Kidney epithelial cell (primary cell): ENCODE data around the gene TRPM5. TPM values are rescaled to one million over a fixed set of nuclear protein-coding genes. Genes with fewer than 3 reads are reported as not detected.

Experiments
- DNase-seq: peaks from one replicate; pipeline ENCODE4 v3.0.0-alpha.2; 2010; ENCODE audit warnings: low read depth
- H3K27me3 ChIP-seq: 2 replicates; pipeline ENCODE4 v1.6.0; 2011; ENCODE audit warnings: low read length; ENCODE audit not compliant: control insufficient read depth, insufficient read depth
- H3K36me3 ChIP-seq: 2 replicates; pipeline ENCODE4 v1.5.1; 2011; ENCODE audit warnings: low read length; ENCODE audit not compliant: control insufficient read depth, insufficient read depth
- H3K4me3 ChIP-seq: 2 replicates; pipeline ENCODE4 v1.5.1; 2011; ENCODE audit warnings: low read depth, mild to moderate bottlenecking, control low read depth, low read length
- total RNA-seq: library from RNA; depleted of rRNA; stranded (reverse); fragments of >200 nt; gene quantifications from 2 replicates; pipeline ENCODE4 v1.2.3, GENCODE V29; 2015
- TF ChIP-seq, protein P1 (sequence below): IDR thresholded peaks from 2 replicates; pipeline ENCODE4 v1.5.1; 2011; ENCODE audit warnings: mild to moderate bottlenecking, moderate library complexity, low read length, control low read depth, inconsistent platforms; ENCODE audit not compliant: insufficient read depth, poor library complexity, severe bottlenecking

Gene TRPM5
- total RNA-seq, 1 donor from 2014 or later: not detected

DNA sequence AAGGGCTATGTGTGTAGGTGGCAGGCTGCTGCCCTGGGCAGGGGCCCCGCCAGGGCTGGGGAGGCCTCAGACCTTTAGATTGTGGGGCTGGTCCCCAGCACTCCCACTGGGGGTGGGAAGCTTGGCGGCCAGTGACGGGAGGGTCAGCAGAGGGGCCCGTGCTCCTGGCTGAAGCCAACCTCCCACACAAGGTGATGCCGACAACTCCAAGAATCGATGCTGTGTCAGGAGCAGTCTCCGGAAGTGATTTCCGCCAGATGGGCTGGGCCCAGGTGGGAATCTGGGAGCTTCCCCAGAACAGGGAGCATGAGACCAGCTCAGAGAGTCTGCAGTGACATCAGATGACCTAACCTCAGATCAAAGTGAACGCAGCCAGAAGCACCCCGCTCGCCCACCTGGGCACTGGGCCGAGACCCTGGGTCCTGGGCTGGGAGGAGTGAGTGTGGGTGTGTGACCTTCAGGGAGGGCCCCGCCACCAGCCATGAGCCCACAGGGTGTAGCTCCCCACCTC is 7.7 kb downstream of the TRPM5 start:
- Histone ChIP-seq H3K27me3 (peaks cover 19% of the 10 kb centered on the region), H3K4me3 (no peak overlapping the region), H3K36me3 (no peaks in the 10 kb centered on the region)
- TF ChIP-seq, protein P1, sequence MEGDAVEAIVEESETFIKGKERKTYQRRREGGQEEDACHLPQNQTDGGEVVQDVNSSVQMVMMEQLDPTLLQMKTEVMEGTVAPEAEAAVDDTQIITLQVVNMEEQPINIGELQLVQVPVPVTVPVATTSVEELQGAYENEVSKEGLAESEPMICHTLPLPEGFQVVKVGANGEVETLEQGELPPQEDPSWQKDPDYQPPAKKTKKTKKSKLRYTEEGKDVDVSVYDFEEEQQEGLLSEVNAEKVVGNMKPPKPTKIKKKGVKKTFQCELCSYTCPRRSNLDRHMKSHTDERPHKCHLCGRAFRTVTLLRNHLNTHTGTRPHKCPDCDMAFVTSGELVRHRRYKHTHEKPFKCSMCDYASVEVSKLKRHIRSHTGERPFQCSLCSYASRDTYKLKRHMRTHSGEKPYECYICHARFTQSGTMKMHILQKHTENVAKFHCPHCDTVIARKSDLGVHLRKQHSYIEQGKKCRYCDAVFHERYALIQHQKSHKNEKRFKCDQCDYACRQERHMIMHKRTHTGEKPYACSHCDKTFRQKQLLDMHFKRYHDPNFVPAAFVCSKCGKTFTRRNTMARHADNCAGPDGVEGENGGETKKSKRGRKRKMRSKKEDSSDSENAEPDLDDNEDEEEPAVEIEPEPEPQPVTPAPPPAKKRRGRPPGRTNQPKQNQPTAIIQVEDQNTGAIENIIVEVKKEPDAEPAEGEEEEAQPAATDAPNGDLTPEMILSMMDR: no peak
- no peak for DNase-seq

DNA sequence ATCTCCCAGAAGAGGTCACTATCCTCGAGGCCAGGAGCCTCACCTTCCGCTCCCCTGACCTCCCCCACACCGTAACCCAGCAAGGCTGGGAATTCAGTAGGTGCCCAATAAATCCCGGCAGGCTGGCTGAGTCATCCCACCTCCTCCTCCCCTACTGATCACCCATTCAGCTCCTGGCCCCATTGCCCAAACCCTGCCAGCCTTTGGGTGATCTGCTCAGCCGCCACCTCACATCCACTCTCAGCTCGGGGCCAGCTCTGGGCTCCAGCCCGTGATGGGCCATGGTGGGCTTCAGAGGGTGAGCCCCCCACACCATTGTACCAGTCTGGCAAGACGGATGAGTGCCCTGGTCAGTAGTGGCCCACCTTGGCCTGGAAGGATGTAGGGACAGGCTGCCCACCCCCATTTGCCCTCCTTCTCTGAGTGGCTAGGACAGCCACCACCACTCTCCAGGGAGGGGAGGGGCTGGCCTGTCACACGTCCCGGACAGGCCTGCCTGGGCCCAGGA is 8.2 kb downstream of the TRPM5 start:
- TF ChIP-seq, protein P1: no peak

DNA sequence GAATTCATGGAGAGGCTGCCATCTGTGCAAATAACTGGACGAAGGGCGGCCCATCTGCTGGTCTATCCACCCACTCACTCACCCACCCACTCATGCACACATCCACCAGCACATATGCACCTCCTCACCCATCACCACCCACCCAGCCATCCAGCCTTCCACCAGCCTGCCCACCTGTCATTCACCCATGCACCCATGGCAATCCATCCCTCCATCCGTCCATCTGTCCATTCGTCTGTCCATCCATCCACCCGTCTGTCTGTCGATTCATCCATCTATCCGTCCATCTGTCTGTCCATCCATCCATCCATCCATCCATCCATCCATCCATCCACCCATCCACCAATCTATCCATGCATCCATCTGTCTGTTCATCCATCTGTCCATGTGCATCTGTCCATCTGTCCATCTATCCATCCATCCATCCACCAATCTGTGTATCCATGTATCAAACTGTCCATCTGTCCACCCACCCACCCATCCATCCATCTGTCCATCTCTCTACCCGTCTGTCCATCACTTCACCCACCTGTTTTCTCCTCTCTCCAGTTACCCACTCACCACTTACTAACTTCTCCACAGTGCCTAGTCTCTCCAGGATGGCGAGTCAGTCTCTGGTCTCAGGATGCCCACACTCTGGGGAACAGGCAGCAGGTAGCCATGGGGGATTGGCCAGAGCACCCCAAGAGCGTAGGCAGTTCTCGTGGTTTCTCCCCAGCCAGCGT is 8.9 kb downstream of the TRPM5 start:
- no peaks in the 10 kb centered on the region for H3K36me3 ChIP-seq
- H3K4me3 ChIP-seq: no peak overlapping the region
- TF ChIP-seq, protein P1: no peak
- no peak for DNase-seq
- H3K27me3 ChIP-seq: peaks cover 16% of the 10 kb centered on the region

More for the DNA sequence above, 8.2 kb downstream of the TRPM5 start:
- peaks cover 18% of the 10 kb centered on the region for H3K27me3 ChIP-seq
- DNase-seq: no peak
- H3K4me3 ChIP-seq: no peak overlapping the region
- H3K36me3 ChIP-seq: no peaks in the 10 kb centered on the region

DNA sequence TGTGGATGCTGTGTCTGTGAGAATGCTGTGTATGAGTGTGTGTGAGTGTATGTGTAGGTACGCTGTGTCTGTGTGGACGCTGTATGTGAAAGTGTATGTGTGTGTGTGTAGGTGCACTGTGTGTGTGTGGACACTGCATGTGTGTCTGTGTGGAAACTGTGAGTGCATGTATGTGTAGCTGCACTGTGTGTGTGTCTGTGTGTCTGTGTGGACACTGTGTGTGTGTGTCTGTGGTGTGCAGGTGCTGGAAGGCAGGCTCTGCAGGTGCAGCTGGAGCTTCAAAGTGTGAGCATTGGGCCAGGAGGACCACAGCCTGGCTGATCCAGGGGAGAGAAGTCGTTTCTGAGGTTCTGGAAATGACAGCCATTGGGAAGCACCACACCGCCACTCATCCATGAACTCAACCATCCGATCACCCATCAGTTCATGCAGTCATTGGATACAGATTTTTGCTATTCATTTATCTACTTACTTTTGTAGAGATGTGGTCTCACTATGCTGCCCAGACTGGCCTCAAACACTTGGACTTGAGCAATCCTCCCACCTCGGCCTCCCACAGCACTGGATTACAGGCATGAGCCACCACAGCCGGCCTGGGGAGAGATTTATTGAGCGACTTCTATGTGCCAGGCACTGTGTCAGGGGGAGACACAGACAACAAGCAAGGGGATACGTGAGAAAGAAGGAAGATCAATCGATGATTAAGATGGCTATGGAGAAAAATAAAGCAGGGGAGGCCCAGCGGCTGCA is 9.6 kb downstream of the TRPM5 start:
- peaks cover 16% of the 10 kb centered on the region for H3K27me3 ChIP-seq
- no peaks in the 10 kb centered on the region for H3K36me3 ChIP-seq
- no peak overlapping the region for H3K4me3 ChIP-seq
- TF ChIP-seq, protein P1: no peak
- DNase-seq: no peak

DNA sequence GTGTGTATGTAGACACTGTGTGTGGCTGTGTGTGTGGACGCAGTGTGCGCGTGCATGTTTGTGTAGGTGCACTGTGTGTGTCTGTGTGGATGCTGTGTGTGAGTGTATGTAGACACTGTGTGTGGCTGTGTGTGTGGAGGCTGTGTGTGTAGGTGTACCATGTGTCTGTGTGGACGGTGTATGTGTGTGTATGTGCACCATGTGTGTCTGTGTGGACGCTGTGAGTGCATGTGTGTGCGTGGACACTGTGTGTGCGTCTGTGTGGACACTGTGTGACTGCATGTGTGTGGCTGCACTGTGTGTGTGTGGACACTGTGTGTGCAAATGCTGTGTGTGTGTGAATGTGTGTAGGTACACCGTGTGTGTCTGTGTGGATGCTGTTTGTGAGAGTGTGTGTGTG is 10.3 kb downstream of the TRPM5 start:
- Histone ChIP-seq H3K4me3 (no peak overlapping the region), H3K36me3 (no peaks in the 10 kb centered on the region), H3K27me3 (peaks cover 16% of the 10 kb centered on the region)
- DNase-seq: no peak
- TF ChIP-seq, protein P1: no peak
